ENCODE data around the gene SDK1. TPM values are rescaled to one million over a fixed set of nuclear protein-coding genes. Genes with fewer than 3 reads are reported as not detected.

The SDK1 gene
- total and polyA plus RNA-seq, 10 of the 15 experiments (the other 5 are each of a cell fraction or from before 2014, with no cell fraction given): 0.14 to 0.33 TPM; not detected in 8

- in situ Hi-C loops (cut with MboI) (no loop called here), intact Hi-C loops (cut with micrococcal nuclease; ENCODE audit: unreplicated experiment) (no loop called here)
- no peaks in the 10 kb centered on the region; the same call in 2 of the 3 replicates for H3K9me3 ChIP-seq (replicated peaks; ENCODE audit: control insufficient read depth, insufficient read depth, low read length)
- RAD21 ChIA-PET (ENCODE audit: unreplicated experiment): no interaction called here
- no peak overlapping the region for H3K27ac ChIP-seq (ENCODE audit: control insufficient read depth, insufficient read depth)
- H3K4me2 ChIP-seq (ENCODE audit: control insufficient read depth, insufficient read depth): no peak overlapping the region
- FAIRE-seq (no peak), ATAC-seq (no peak), DNase-seq (ENCODE audit: low read depth, low spot score) (no peak)
- H4K20me1 ChIP-seq (ENCODE audit: control insufficient read depth, insufficient read depth): no peaks in the 10 kb centered on the region
- no peaks in the 10 kb centered on the region for H3K27me3 ChIP-seq (replicated peaks in 1 of 2; ENCODE audit: control insufficient read depth in 2 of 2, insufficient read depth in 2 of 2, low read length in 1 of 2)
- CTCF ChIA-PET: no interaction called here
- H3K9ac ChIP-seq (ENCODE audit: control insufficient read depth, insufficient read depth, low read length): no peak overlapping the region
- POLR2A ChIA-PET: no interaction called here
- no TSS peak for BruUV-seq (replicated peaks)
- H2AFZ ChIP-seq (ENCODE audit: control insufficient read depth, low read depth, low read length): no peak overlapping the region
- no peak for TF ChIP-seq TCF12 (IDR thresholded peaks at IDR 0.05; ENCODE audit: low read depth, low read length)
- TF ChIP-seq RCOR1 (conservative IDR thresholded peaks at IDR 0.05; ENCODE audit: low read depth, low read length): no peak
- SMC1A ChIA-PET (ENCODE audit: uncharacterized antibody, unreplicated experiment): no interaction called here
- H3K4me3 ChIP-seq: no peak overlapping the region
- H3K79me2 ChIP-seq (ENCODE audit: control insufficient read depth, insufficient read depth, low read length): no peaks in the 10 kb centered on the region
- no peaks in the 10 kb centered on the region for H3K36me3 ChIP-seq (ENCODE audit: control insufficient read depth in 2 of 2, insufficient read depth in 2 of 2, low read length in 1 of 2)
- no peaks in the 10 kb centered on the region for H3K4me1 ChIP-seq (ENCODE audit: control insufficient read depth, insufficient read depth, low read length)
- 58% methylated on average over 16 of the region's 16 CpGs for WGBS (ENCODE audit: insufficient coverage, insufficient replicate concordance, low lambda C conversion rate, missing lambda C conversion rate)
Measured at GRCh38 chr7:4202154-4202736, 901.2 kb downstream of the SDK1 start.

- H3K27ac ChIP-seq (ENCODE audit: control insufficient read depth, insufficient read depth): no peak overlapping the region
- no peak for DNase-seq (ENCODE audit: low read depth, low spot score)
- no TSS peak for BruUV-seq (replicated peaks)
- 44% methylated on average over 16 of the region's 16 CpGs for WGBS (ENCODE audit: insufficient coverage, insufficient replicate concordance, low lambda C conversion rate, missing lambda C conversion rate)
- no peaks in the 10 kb centered on the region; the same call in 2 of the 3 replicates for H3K9me3 ChIP-seq (replicated peaks; ENCODE audit: control insufficient read depth, insufficient read depth, low read length)
- ChIA-PET CTCF (no interaction called here), RAD21 (ENCODE audit: unreplicated experiment) (no interaction called here), POLR2A (no interaction called here), SMC1A (ENCODE audit: uncharacterized antibody, unreplicated experiment) (no interaction called here)
- no peak for TF ChIP-seq ZNF217 (IDR thresholded peaks at IDR 0.05)
- TF ChIP-seq RAD21 (IDR thresholded peaks at IDR 0.05; ENCODE audit: insufficient read depth, low read depth, low read length): no peak
- no peak for TF ChIP-seq FOXM1 (IDR thresholded peaks at IDR 0.05; ENCODE audit: low read depth, low read length)
- no peak for TF ChIP-seq POU2F2 (IDR thresholded peaks at IDR 0.05; ENCODE audit: borderline replicate concordance, low read depth, low read length)
- TF ChIP-seq CREB1 (IDR thresholded peaks at IDR 0.05; ENCODE audit: low read depth): no peak
- no peak for TF ChIP-seq MEF2B (IDR thresholded peaks at IDR 0.05; ENCODE audit: partially characterized antibody, poor library complexity, severe bottlenecking)
- no peaks in the 10 kb centered on the region for H3K36me3 ChIP-seq (ENCODE audit: control insufficient read depth in 2 of 2, insufficient read depth in 2 of 2, low read length in 1 of 2)
- no peak overlapping the region for H3K4me3 ChIP-seq
- no peaks in the 10 kb centered on the region for H4K20me1 ChIP-seq (ENCODE audit: control insufficient read depth, insufficient read depth)
- no peak for ATAC-seq
- no peaks in the 10 kb centered on the region for H3K4me1 ChIP-seq (ENCODE audit: control insufficient read depth, insufficient read depth, low read length)
- H3K4me2 ChIP-seq (ENCODE audit: control insufficient read depth, insufficient read depth): no peak overlapping the region
- in situ Hi-C loops (cut with MboI): no loop called here
- H3K9ac ChIP-seq (ENCODE audit: control insufficient read depth, insufficient read depth, low read length): no peak overlapping the region
- no peak overlapping the region for H2AFZ ChIP-seq (ENCODE audit: control insufficient read depth, low read depth, low read length)
- intact Hi-C loops (cut with micrococcal nuclease; ENCODE audit: unreplicated experiment): no loop called here
- no peak for FAIRE-seq
- no peaks in the 10 kb centered on the region for H3K79me2 ChIP-seq (ENCODE audit: control insufficient read depth, insufficient read depth, low read length)
- no peaks in the 10 kb centered on the region for H3K27me3 ChIP-seq (replicated peaks in 1 of 2; ENCODE audit: control insufficient read depth in 2 of 2, insufficient read depth in 2 of 2, low read length in 1 of 2)
Measured at GRCh38 chr7:4202954-4203353, 901.9 kb downstream of the SDK1 start.

All from GM12878 (cell line).